HepG2 (cell line): ENCODE measurements around the gene MVB12A. TPM values are rescaled to one million over a fixed set of nuclear protein-coding genes. Genes with fewer than 3 reads are reported as not detected.
A peak's percentile ranks its signal among the peaks of the same experiment; 100 is the strongest.

Experiments used
- BORCS8-MEF2B ChIP-seq: sonication (generic); formaldehyde crosslinking; IDR thresholded peaks from 2 replicates; pipeline ENCODE4 v1.8.0; 2022; ENCODE audit warnings: mild to moderate bottlenecking, missing genetic modification reagents
- CREB1 ChIP-seq, 2 experiments: fragments of 450-650 bp in 1 of 2; IDR thresholded peaks; 2 replicates each; pipeline ENCODE4 v1.6.1; 2016 to 2017; ENCODE audit warnings: control low read depth in 1 of 2, mild to moderate bottlenecking in 1 of 2, missing compliant biosample characterization in 1 of 2, missing genetic modification characterization in 1 of 2
- GTF2F1 ChIP-seq: fragments of 150-350 bp; IDR thresholded peaks from 2 replicates; pipeline ENCODE4 v1.6.1; 2014; ENCODE audit warnings: low read length
- JUN ChIP-seq: sonication (generic); formaldehyde crosslinking; IDR thresholded peaks from 2 replicates; pipeline ENCODE4 v1.4.0; 2020; ENCODE audit warnings: mild to moderate bottlenecking, missing genetic modification reagents
- KDM6A ChIP-seq: IDR thresholded peaks from 2 replicates; pipeline ENCODE4 v1.6.1; 2016; ENCODE audit warnings: low read depth
- MIXL1 ChIP-seq: IDR thresholded peaks from 2 replicates; pipeline ENCODE4 v1.6.1; 2016
- MYC ChIP-seq: sonication (generic); formaldehyde crosslinking; IDR thresholded peaks from 2 replicates; pipeline ENCODE4 v1.9.0; 2021; ENCODE audit warnings: missing genetic modification reagents, borderline replicate concordance
- RFX5 ChIP-seq: IDR thresholded peaks from 2 replicates; pipeline ENCODE4 v1.6.1; 2011; ENCODE audit warnings: low read depth, low read length, improper control_type of control experiment
- ZNF496 ChIP-seq: sonication (generic); formaldehyde crosslinking; IDR thresholded peaks from 2 replicates; pipeline ENCODE4 v1.8.1; 2023; ENCODE audit warnings: mild to moderate bottlenecking, moderate library complexity, missing genetic modification reagents; ENCODE audit not compliant: insufficient replicate concordance
- ZNF562 ChIP-seq: sonication (generic); formaldehyde crosslinking; IDR thresholded peaks from 2 replicates; pipeline ENCODE4 v1.8.0; 2022; ENCODE audit warnings: missing genetic modification reagents, borderline replicate concordance
- ZNF777 ChIP-seq: sonication (generic); formaldehyde crosslinking; IDR thresholded peaks from 2 replicates; pipeline ENCODE4 v1.4.0; 2020; ENCODE audit warnings: missing genetic modification reagents
- polyA plus RNA-seq, 8 experiments: library from polyadenylated mRNA; depleted of rRNA in 3 of 8; stranded (reverse) in 7 of 8; unstranded in 1 of 8; fragments of >200 nt; fragmentation: Illumina TruSeq in 4 of 8; extraction: Trizol in 4 of 8; gene quantifications; 2 replicates each; pipeline versions ENCODE4 v1.2.1 to v1.2.3, GENCODE V29; 2011 to 2016; ENCODE audit warnings: low read depth in 4 of 8, missing spikeins in 1 of 8, mixed read lengths in 1 of 8; ENCODE audit not compliant: insufficient read depth in 1 of 8
- total RNA-seq, 5 experiments: library from RNA; depleted of rRNA; stranded (reverse); fragments of >200 nt; fragmentation: Illumina TruSeq; extraction: Trizol; gene quantifications; 2 replicates each; pipeline ENCODE4 v1.2.3, GENCODE V29; 2016; ENCODE audit warnings: low read depth in 1 of 5
- TF ChIP-seq, protein P1 (sequence below): sonication (generic); formaldehyde crosslinking; IDR thresholded peaks from 2 replicates; pipeline ENCODE4 v1.5.0; 2020; ENCODE audit warnings: missing genetic modification reagents
- TF ChIP-seq, protein P2 (sequence below): sonication (generic); formaldehyde crosslinking; IDR thresholded peaks from 2 replicates; pipeline ENCODE4 v1.5.0; 2020; ENCODE audit warnings: mild to moderate bottlenecking, low read depth, missing genetic modification reagents, borderline replicate concordance
- TF ChIP-seq, protein P3 (sequence below): IDR thresholded peaks from 2 replicates; pipeline ENCODE4 v1.6.1; 2016; ENCODE audit warnings: control low read depth
- TF ChIP-seq, protein P4 (sequence below): IDR thresholded peaks from 2 replicates; pipeline ENCODE4 v1.6.1; 2016; ENCODE audit warnings: low read depth, control low read depth
- TF ChIP-seq, protein P5 (sequence below): sonication (generic); formaldehyde crosslinking; IDR thresholded peaks from 2 replicates; pipeline ENCODE4 v1.4.0; 2020; ENCODE audit warnings: missing genetic modification reagents
- TF ChIP-seq, protein P6 (sequence below): sonication (generic); formaldehyde crosslinking; IDR thresholded peaks from 2 replicates; pipeline ENCODE4 v1.5.1; 2020; ENCODE audit warnings: mild to moderate bottlenecking, missing genetic modification reagents, moderate library complexity

MVB12A gene
- total and polyA plus RNA-seq, 2 of the 13 experiments (the other 11 are each of a cell fraction or from before 2014, with no cell fraction given): 35.7 to 36.1 TPM

DNA sequence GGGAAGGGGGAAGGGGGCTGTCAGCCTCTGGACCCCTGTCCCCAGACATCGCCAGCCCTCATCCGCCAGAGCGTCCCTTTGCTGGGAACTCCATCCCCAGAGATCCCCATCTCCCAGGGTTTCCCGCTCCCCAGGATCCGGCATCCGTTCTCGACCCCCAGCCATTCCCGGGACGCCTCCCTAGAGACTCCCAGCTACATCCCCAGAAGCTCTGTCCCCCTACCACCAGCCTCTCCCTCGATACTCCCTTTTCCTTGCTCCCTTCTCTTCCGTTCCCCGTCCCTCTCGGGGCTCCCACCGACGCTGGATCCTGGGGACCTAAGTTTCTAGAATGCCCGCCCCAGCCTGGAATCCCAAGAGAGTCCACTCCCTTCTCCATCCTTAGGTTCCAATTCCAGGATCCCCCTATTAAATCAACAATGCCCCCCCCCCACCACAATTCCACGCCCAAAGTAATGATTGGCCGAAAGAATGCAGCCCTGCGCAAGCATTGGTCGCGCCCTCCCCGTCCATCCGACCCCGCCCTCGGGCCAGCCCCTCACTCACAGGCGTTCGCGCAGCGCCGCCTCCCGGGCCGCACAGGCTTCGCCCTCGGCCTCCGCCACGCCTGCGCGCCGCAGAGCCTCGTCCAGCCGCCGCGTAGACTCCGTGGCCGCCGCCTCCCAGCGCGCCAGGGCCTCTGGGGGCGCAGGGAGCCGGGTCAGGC lies 29.0 kb upstream of the MVB12A start (continued):
- TF ChIP-seq, protein P1, sequence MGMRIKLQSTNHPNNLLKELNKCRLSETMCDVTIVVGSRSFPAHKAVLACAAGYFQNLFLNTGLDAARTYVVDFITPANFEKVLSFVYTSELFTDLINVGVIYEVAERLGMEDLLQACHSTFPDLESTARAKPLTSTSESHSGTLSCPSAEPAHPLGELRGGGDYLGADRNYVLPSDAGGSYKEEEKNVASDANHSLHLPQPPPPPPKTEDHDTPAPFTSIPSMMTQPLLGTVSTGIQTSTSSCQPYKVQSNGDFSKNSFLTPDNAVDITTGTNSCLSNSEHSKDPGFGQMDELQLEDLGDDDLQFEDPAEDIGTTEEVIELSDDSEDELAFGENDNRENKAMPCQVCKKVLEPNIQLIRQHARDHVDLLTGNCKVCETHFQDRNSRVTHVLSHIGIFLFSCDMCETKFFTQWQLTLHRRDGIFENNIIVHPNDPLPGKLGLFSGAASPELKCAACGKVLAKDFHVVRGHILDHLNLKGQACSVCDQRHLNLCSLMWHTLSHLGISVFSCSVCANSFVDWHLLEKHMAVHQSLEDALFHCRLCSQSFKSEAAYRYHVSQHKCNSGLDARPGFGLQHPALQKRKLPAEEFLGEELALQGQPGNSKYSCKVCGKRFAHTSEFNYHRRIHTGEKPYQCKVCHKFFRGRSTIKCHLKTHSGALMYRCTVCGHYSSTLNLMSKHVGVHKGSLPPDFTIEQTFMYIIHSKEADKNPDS: no peak
- TF ChIP-seq, protein P2, sequence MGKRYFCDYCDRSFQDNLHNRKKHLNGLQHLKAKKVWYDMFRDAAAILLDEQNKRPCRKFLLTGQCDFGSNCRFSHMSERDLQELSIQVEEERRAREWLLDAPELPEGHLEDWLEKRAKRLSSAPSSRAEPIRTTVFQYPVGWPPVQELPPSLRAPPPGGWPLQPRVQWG (CRISPR knock-in tag): no peak
- TF ChIP-seq, protein P3, sequence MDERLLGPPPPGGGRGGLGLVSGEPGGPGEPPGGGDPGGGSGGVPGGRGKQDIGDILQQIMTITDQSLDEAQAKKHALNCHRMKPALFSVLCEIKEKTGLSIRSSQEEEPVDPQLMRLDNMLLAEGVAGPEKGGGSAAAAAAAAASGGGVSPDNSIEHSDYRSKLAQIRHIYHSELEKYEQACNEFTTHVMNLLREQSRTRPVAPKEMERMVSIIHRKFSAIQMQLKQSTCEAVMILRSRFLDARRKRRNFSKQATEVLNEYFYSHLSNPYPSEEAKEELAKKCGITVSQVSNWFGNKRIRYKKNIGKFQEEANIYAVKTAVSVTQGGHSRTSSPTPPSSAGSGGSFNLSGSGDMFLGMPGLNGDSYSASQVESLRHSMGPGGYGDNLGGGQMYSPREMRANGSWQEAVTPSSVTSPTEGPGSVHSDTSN (CRISPR knock-in tag): no peak
- TF ChIP-seq ZNF496 (CRISPR knock-in tag) (no peak), JUN (CRISPR knock-in tag) (no peak), MYC (peak; percentile 64; the same call in 1 of the 2 replicates), ZNF777 (CRISPR knock-in tag) (peak; percentile 79), BORCS8-MEF2B (CRISPR knock-in tag) (0 out of 2 replicates have a peak, but pooled peaks have one; percentile 60), KDM6A (no peak), CREB1 (IDR thresholded peaks at IDR 0.05) (no peak; the same call in 1 of the 2 replicates), CREB1 (CRISPR knock-in tag; IDR thresholded peaks at IDR 0.05) (no peak), GTF2F1 (no peak), RFX5 (no peak), MIXL1 (CRISPR knock-in tag) (no peak), ZNF562 (CRISPR knock-in tag) (no peak)
- TF ChIP-seq, protein P4, sequence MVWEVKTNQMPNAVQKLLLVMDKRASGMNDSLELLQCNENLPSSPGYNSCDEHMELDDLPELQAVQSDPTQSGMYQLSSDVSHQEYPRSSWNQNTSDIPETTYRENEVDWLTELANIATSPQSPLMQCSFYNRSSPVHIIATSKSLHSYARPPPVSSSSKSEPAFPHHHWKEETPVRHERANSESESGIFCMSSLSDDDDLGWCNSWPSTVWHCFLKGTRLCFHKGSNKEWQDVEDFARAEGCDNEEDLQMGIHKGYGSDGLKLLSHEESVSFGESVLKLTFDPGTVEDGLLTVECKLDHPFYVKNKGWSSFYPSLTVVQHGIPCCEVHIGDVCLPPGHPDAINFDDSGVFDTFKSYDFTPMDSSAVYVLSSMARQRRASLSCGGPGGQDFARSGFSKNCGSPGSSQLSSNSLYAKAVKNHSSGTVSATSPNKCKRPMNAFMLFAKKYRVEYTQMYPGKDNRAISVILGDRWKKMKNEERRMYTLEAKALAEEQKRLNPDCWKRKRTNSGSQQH (CRISPR knock-in tag): no peak
- TF ChIP-seq, protein P5, sequence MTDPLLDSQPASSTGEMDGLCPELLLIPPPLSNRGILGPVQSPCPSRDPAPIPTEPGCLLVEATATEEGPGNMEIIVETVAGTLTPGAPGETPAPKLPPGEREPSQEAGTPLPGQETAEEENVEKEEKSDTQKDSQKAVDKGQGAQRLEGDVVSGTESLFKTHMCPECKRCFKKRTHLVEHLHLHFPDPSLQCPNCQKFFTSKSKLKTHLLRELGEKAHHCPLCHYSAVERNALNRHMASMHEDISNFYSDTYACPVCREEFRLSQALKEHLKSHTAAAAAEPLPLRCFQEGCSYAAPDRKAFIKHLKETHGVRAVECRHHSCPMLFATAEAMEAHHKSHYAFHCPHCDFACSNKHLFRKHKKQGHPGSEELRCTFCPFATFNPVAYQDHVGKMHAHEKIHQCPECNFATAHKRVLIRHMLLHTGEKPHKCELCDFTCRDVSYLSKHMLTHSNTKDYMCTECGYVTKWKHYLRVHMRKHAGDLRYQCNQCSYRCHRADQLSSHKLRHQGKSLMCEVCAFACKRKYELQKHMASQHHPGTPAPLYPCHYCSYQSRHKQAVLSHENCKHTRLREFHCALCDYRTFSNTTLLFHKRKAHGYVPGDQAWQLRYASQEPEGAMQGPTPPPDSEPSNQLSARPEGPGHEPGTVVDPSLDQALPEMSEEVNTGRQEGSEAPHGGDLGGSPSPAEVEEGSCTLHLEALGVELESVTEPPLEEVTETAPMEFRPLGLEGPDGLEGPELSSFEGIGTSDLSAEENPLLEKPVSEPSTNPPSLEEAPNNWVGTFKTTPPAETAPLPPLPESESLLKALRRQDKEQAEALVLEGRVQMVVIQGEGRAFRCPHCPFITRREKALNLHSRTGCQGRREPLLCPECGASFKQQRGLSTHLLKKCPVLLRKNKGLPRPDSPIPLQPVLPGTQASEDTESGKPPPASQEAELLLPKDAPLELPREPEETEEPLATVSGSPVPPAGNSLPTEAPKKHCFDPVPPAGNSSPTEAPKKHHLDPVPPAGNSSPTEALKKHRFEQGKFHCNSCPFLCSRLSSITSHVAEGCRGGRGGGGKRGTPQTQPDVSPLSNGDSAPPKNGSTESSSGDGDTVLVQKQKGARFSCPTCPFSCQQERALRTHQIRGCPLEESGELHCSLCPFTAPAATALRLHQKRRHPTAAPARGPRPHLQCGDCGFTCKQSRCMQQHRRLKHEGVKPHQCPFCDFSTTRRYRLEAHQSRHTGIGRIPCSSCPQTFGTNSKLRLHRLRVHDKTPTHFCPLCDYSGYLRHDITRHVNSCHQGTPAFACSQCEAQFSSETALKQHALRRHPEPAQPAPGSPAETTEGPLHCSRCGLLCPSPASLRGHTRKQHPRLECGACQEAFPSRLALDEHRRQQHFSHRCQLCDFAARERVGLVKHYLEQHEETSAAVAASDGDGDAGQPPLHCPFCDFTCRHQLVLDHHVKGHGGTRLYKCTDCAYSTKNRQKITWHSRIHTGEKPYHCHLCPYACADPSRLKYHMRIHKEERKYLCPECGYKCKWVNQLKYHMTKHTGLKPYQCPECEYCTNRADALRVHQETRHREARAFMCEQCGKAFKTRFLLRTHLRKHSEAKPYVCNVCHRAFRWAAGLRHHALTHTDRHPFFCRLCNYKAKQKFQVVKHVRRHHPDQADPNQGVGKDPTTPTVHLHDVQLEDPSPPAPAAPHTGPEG (CRISPR knock-in tag): peak; percentile 73; the same call in 1 of the 2 replicates
- TF ChIP-seq, protein P6, sequence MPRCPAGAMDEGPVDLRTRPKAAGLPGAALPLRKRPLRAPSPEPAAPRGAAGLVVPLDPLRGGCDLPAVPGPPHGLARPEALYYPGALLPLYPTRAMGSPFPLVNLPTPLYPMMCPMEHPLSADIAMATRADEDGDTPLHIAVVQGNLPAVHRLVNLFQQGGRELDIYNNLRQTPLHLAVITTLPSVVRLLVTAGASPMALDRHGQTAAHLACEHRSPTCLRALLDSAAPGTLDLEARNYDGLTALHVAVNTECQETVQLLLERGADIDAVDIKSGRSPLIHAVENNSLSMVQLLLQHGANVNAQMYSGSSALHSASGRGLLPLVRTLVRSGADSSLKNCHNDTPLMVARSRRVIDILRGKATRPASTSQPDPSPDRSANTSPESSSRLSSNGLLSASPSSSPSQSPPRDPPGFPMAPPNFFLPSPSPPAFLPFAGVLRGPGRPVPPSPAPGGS (CRISPR knock-in tag): peak; percentile 58; the same call in 1 of the 2 replicates
